GM12801 (cell line): ENCODE results near the gene LAMC2.

Experiments used
- TF ChIP-seq, protein P1 (sequence below): IDR thresholded peaks from one replicate; pipeline ENCODE4 v1.5.1; 2011; ENCODE audit warnings: control low read depth; ENCODE audit not compliant: insufficient read length; ENCODE audit errors: extremely low read depth

LAMC2 gene

GRCh38 chr1:183239793-183240525 lies 53.9 kb downstream of the LAMC2 start:
- TF ChIP-seq, protein P1, sequence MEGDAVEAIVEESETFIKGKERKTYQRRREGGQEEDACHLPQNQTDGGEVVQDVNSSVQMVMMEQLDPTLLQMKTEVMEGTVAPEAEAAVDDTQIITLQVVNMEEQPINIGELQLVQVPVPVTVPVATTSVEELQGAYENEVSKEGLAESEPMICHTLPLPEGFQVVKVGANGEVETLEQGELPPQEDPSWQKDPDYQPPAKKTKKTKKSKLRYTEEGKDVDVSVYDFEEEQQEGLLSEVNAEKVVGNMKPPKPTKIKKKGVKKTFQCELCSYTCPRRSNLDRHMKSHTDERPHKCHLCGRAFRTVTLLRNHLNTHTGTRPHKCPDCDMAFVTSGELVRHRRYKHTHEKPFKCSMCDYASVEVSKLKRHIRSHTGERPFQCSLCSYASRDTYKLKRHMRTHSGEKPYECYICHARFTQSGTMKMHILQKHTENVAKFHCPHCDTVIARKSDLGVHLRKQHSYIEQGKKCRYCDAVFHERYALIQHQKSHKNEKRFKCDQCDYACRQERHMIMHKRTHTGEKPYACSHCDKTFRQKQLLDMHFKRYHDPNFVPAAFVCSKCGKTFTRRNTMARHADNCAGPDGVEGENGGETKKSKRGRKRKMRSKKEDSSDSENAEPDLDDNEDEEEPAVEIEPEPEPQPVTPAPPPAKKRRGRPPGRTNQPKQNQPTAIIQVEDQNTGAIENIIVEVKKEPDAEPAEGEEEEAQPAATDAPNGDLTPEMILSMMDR, result no peak

GRCh38 chr1:183240526-183240825 lies 54.4 kb downstream of the LAMC2 start:
- TF ChIP-seq, protein P1, result no peak

GRCh38 chr1:183241471-183241870 lies 55.4 kb downstream of the LAMC2 start:
- TF ChIP-seq, protein P1, result no peak

DNA sequence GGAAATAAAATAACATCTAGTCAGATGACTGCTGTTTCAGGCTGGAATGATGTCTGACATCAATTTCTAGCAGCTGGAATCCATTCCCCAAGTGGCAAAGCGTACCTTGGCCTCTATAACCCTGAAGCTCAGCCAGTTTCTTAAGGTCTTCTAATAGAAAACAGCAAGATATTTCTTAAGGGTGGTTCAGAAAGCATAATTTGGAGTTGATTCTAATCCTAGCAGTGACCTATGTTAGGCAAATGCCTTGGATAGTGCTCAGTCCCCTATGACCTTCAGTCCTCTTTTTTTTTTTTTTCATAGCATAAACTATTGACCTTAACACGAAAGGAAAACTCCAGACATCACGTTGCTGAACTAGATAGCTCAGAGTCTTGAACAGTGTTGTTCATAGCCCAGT lies 56.5 kb downstream of the LAMC2 start:
- TF ChIP-seq, protein P1, result no peak

GRCh38 chr1:183243161-183244050 lies 57.3 kb downstream of the LAMC2 start:
- TF ChIP-seq, protein P1, result no peak

- TF ChIP-seq, protein P1, result no peak
These were observed 58.4 kb downstream of the LAMC2 start for GRCh38 chr1:183244466-183244865.

GRCh38 chr1:183245357-183245756 lies 59.3 kb downstream of the LAMC2 start:
- TF ChIP-seq, protein P1, result no peak
